ENCODE data around the gene WEE2. TPM values are rescaled to one million over a fixed set of nuclear protein-coding genes. Genes with fewer than 3 reads are reported as not detected.
A peak's percentile ranks its signal among the peaks of the same experiment; 100 is the strongest.

The WEE2 gene
- total and polyA plus RNA-seq, 9 of the 15 experiments (the other 6 are each of a cell fraction or from before 2014, with no cell fraction given), result not detected

DNA sequence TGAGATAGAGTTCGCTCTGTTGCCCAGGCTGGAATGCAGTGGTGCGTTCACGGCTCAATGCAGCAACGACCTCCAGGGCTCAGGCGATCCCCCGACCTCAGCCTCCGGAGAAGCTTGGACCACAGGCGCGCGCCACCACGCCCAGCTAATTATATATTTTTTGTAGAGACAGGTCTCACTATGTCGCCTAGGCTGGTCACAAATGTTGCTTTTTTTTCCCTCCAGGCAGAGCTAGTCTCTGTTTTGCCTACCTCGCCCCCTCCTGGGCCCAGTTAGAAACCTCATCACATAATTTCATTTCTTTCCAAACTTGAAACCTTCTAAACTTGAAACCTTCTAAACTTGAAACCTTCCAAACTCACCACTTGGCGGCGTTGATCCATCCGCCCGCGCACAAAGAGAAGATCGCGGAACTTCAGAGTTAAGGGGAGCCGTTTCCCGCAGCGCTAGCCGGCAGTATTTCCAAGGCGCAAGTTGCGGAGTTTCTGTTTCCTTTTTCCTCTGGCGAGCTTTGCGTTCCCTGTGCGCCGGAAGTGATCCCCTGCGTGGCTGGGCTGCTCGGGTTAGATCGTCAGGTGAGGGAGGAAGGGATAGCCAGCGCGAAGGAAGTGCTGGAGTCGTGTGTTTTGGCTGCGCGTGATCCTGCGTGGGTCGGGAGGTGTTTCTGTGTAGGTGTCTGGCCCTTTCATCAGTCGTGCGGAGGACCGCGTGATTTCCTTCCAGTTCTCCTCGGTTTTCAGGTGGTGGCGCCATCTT is 29.9 kb downstream of the WEE2 start, which contains the start of gene SSBP1 (continued):
- peak; percentile 87 for TF ChIP-seq CHD7 (IDR thresholded peaks at IDR 0.05; ENCODE audit: low read depth, low read length)
- 0 out of 2 replicates have a peak, but pooled peaks have one; percentile 47 for TF ChIP-seq ZNF140 (CRISPR knock-in tag; IDR thresholded peaks at IDR 0.05)
- 0 out of 2 replicates have a peak, but pooled peaks have one; percentile 75 for TF ChIP-seq TGIF2 (CRISPR knock-in tag; IDR thresholded peaks at IDR 0.05)
- peak; percentile 87; the same call in 1 of the 2 replicates for TF ChIP-seq ZBED1 (IDR thresholded peaks at IDR 0.05)
- TF ChIP-seq C11orf30 (IDR thresholded peaks at IDR 0.05; ENCODE audit: low read depth), result peak; percentile 99
- no peak for TF ChIP-seq NFYB (IDR thresholded peaks at IDR 0.05; ENCODE audit: extremely low read depth, insufficient read length)
- TF ChIP-seq ZNF212 (CRISPR knock-in tag; IDR thresholded peaks at IDR 0.05), result no peak
- TF ChIP-seq CBFA2T3 (IDR thresholded peaks at IDR 0.05), result peak; percentile 22; the same call in 1 of the 2 replicates
- no peak; the same call in 1 of the 2 replicates for TF ChIP-seq XRCC3 (IDR thresholded peaks at IDR 0.05)
- no peak for TF ChIP-seq ZNF224 (CRISPR knock-in tag; IDR thresholded peaks at IDR 0.05)
- peak; percentile 68 for TF ChIP-seq ZNF316 (IDR thresholded peaks at IDR 0.05)
- peak; percentile 46; the same call in 1 of the 2 replicates for TF ChIP-seq MXI1 (IDR thresholded peaks at IDR 0.05; ENCODE audit: low read depth, low read length)
- TF ChIP-seq ZBTB2 (IDR thresholded peaks at IDR 0.05), result peak; percentile 91
- no peak for TF ChIP-seq IRF2 (CRISPR knock-in tag; IDR thresholded peaks at IDR 0.05)
- TF ChIP-seq, protein P1, sequence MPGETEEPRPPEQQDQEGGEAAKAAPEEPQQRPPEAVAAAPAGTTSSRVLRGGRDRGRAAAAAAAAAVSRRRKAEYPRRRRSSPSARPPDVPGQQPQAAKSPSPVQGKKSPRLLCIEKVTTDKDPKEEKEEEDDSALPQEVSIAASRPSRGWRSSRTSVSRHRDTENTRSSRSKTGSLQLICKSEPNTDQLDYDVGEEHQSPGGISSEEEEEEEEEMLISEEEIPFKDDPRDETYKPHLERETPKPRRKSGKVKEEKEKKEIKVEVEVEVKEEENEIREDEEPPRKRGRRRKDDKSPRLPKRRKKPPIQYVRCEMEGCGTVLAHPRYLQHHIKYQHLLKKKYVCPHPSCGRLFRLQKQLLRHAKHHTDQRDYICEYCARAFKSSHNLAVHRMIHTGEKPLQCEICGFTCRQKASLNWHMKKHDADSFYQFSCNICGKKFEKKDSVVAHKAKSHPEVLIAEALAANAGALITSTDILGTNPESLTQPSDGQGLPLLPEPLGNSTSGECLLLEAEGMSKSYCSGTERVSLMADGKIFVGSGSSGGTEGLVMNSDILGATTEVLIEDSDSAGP (CRISPR knock-in tag; IDR thresholded peaks at IDR 0.05), result peak; percentile 86

Measured in K562 (cell line).